Activated CD8-positive, alpha-beta memory T cell treated with anti-CD3 and anti-CD28 coated beads for 4 hours (primary cell): ENCODE results near the gene RAB8A.
A peak's percentile ranks its signal among the peaks of the same experiment; 100 is the strongest.
"Not testable (repeated sequence)": the region's sequence is repeated elsewhere in the genome, so short reads cannot be mapped to it uniquely, and the experiment has no call there.

Source experiments
- DNase-seq, 2 donors: peaks; one replicate each; pipeline ENCODE4 v3.0.0-alpha.2; 2020; ENCODE audit warnings: low read depth in 2 of 2

RAB8A gene

DNA sequence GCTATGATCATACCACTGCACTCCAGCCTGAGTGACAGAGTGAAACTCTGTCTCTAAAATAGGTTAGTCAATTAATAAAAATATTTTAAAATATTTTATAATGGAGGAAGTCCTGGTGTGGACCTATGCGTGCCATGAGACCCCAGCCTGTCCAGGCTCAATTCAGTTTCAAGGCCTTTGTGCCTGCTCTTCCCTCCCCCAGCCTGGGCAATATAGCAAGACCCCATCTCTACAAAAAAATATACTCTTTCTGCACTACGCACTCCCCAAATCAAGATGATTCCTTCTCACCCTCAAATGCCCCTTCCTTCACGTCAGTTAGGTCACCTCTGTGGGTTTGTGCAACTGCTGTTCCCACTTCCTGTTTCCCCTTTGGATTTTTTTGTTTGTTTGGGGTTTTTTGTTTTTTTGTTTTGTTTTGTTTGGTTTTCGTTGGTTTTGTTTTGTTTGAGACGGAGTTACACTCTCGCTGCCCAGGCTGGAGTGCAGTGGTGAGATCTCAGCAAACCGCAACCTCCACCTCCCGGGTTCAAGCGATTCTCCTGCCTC lies 30.4 kb downstream of the RAB8A start:
- no peak for DNase-seq

DNA sequence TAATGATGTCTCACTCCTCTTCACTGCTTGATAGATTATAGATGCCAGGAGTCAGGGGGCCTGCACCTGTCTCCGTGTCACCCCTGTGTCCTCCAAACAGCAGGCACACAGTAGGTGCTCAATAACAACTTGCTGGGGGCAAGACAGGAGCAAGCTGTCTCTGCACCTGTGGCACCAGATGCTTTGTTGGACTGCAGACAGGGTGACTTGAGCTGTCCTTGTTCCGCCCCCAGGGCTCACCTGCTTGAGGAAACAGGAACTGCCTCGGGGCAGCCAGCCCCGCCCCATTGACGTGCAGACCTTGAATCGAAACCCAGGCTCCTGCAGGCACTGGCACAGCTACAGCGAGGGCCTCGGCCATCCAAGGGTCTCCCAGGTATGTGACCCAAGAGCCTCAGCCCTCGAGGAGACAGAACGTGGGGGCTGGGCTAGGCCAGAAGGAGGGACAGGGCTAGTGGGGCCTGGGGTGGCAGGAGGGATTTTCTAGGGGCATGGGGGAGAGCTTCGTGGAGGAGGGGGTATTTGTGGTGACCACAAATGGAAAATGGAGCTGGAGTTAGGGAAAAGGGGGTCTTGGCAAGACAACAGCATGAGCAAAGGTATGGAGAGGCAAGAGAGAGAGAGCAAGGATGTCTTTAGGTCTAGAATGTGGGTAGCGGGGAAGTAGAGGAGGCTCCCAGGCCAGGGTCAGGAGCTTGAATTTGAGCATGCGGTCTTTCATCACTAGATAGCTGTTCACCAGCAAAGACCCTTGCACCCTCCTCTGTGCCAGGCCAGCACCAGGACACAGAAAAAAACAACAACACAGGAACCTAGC lies 31.9 kb downstream of the RAB8A start, which contains the start of gene HSH2D:
HSH2D (plus strand) TSS at position 287 of the 817 bp plus-strand sequence. CDS start 5,066 bp downstream, outside the sequence.
- peak; percentile 44 to 73 for DNase-seq

DNA sequence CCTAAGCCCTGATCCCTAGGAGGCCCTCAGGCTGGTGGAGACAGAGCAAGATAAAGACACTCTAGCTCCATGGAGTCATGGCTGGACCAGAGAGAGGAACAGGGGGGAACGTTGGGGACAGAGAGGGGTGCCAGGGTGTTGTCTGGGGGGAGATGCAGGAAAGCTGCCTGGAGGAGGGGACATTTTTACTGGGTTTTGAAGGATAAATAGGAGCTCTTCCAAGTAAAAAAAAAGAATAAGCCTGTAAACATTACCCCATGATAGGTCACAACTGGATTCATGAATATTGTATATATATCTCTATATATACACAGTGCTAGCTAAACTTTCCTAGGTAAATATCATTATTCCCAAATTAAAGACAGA lies 32.5 kb downstream of the RAB8A start:
- no peak for DNase-seq

DNA sequence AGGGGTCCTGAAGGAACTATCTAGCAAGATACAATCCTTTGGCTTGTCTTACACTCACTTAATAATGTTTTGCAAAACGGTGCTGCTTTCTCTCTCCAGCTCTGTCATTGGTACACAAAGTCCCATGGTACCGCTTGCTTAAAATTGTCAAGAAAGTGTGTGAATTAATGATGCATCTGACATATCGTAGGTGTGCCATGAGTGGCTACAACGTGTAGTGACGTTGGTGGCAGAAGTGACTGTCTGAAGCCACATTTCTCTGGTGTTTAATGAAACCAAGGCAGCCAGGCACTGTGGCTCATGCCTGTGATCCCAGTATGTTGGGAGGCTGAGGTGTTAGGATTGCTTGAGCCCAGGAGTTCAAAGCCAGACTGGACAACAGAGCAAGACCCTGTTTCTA lies 34.4 kb downstream of the RAB8A start:
- no peak for DNase-seq

DNA sequence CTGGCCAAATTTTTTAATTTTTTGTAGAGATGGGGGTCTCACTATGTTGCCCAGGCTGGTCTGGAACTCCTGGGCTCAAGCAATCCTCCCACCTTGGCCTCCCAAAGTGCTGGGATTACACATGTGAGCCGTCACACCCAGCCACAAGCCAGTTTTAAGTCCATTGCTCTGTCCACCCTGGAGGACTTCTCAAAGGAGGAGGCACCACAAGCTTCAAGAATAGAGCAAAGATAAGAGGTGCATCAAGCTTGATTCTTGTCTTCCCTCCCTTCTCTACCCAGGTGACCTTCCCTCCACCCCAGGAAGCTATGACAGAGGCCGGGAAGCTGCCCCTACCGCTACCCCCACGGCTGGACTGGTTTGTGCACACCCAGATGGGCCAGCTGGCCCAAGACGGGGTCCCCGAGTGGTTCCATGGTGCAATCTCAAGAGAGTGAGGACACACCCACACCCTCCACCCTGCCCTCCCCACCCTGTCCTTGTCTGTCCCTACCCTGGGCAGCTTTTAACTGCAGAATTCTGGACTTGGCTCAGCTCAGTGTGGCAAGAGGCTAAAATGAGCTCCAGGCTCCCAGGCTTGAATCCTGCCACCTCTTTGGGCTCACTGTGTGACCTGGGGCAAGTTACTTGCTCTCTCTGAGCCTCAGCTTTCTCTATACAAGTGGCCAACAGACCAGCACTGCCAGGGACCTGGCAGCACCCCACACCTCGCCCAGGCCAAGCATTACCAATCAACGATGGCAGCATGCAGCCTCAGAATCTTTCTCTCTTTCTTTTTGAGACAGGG lies 36.9 kb downstream of the RAB8A start:
- DNase-seq: no peak

DNA sequence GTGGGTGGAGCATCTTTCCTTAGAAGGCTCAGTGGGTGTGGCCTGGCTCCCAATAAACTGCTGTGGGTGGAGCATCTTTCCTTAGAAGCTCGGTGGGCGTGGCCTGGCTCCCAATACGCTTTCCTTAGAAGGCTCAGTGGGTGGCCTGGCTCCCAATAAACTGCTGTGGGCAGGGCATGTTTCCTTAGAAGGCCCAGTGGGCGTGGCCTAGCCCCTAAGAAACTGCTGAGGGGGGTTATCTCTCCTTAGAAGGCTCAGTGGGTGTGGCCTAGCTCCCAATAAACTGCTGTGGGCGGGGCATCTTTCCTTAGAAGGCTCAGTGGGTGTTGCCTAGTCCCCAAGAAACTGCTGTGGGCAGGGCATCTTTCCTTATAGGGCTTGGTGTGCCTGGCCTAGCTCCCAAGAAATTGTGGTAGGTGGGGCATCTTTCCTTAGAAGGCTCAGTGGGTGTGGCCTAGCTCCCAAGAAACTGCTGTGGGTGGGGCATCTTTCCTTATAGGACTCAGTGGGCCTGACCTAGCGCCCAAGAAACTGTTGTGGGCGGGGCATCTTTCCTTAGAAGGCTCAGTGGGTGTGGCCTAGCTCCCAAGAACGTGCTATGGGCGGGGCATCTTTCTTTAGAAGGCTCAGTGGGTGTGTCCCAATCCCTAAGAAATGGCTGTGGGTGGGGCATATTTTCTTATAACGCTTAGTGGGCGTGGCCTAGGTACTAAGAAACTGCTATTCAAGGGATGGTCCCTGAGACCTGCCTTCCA lies 42.1 kb downstream of the RAB8A start:
- no peak for DNase-seq

DNA sequence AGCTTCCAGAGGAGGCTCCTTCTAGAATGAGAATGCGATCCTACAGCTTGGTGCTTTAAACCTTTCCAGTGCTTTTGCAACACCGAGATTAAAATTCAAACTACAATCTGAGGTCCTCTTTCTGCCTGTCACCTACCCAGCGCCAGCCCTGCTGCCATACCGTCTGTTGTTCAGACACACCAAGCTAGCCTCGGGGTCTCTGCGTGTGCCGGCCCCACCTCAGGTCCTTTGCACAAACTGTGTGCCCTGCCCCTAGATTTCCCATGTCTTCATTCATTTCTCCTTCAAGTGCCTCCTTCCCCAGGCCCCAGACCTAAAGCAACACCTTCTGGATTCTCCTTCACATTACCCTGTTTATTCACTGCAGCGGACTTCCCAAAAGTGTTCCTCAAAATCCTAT lies 42.9 kb downstream of the RAB8A start:
- no peak for DNase-seq

DNA sequence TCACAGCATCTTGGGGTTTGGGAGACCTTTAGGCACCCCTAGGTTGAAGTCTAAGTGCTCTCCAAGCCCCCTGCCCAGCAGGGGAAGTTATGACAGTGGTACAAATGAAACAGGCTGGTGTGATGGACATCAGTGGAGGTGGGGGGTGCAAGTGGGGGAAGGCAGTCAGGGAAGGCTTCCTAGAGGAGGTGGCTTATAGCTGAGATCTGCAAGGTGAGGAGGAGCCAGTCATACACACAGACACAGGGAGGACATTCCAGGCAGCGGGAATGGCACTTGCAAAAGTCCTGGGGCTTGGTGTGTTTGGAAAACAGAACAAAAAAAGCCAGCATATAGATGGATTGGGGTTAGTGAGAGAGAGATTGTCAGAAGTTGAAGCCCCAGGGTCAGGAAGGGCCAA lies 43.4 kb downstream of the RAB8A start:
- no peak for DNase-seq

DNA sequence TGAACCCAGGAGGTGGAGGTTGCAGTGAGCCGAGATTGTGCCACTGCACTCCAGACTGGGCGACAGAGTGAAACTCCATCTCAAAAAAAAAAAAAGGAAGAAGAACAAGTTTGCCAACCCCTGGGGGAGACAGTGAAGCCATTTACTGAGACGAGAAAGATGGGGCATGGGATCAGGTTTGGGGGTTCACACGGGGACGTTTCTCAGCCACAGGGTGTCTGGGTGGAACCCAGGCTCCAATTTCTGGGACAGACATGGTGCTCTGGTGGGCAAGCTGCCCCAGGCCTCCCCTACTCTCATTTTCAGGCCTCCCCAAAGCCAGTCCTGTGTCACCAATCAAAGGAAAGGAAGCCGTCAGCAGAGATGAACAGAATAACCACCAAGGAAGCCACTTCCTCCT lies 45.2 kb downstream of the RAB8A start:
- DNase-seq: no peak

DNA sequence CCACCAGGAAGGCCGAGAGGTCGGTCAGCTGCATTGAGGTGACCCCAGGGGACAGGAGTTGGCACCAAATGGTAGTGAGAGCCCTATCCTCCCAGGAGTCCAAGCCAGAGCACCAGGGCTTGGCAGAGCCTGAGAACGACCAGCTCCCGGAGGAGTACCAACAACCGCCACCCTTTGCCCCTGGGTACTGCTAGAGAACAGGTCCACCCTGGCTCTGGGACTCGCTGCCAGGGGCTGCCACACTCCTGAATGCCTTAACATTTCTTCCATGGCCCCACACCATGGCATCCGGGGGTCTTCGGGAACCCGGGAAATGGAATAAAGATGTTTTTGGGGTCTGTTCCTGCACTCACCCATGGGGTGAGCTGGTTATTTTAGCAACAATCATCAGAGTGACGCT lies 45.9 kb downstream of the RAB8A start:
- no peak for DNase-seq

DNA sequence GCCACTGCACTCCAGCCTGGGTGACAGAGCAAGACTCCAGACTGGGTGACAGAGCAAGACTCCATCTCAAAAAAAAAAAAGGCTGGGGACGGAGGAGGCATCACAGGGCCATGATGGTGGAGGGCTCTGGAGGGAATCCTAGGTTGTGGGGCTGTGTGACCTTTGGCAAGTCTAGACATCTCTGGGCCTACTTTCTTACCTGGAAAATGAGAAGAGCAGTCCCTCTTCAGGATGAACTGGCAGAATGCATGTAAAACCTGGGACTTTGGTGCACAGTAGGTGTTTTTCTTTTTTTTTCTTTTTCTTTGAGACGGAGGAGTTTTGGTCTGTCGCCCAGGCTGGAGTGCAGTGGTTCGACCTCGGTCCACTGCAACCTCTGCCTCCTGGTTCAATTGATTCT lies 48.0 kb downstream of the RAB8A start:
- no peak for DNase-seq

DNA sequence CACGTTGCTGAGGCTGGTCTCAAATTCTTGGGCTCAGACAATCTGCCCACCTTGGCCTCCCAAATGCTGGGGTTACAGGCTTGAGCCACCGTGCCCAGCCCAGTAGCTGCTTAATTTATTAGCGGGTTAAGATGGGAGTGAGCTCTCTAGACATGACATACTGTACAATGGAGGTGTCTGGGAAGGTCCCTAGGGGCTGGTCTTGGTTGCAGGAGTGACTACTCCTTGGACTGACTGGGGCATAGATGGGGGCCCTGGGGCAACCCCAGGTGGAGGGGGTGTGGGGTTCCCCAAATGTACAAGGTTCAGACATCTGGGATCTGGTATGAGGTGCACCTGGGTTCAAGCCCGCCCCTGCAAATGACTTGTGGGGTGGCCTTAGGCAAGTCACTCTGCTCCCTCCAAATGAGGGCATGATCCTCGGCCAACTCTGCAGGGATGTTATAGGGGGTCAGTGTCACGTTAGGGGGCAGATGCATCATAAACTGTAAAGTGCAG lies 48.8 kb downstream of the RAB8A start:
- DNase-seq: no peak

DNA sequence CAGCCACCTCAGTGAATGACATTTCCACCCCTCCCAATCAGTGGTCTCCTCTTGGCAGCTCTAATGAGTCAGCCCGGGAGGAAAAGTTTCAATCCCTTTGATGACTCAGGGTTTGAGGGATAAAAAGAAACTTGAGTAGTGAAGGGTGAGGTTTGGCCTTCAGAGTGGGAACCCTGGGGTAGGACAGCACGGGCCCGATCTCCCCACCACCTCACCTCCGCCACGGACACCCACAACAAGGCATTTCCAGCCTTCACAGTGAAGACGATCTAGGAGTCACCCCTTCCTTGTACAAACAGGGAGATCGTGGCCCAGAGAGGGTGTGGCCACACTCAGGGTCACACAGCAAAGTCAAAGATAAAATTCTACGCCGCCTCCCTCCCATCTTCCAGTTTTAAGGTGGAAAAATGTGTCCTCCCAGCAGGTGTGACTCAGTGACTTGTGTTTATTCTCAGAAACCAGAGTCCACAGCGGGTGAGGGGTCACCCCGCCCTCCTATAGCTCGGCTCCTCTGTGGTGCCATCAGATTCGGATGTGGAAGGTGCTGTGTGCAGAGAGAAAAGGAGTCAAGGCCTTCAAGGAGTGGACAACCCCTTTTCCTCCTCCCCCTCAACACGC lies 49.4 kb downstream of the RAB8A start:
- no peak for DNase-seq

DNA sequence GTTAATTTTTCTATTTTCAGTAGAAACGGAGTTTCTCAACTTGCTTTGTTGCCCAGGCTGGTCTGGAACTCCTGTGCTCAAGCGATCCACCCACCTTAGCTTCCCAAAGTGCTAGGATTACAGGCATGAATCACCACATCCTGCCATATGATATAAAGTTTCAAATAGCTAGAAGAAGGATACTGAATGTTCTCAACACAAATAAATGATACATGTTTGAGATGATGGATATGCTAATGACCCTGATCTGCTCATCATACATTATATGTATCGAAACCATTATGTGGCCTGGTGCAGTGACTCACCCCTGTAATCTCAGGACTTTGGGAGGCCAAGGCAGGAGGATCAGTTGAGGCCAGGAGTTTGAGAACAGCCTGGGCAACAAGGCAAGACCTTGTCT lies 50.2 kb downstream of the RAB8A start:
- no peak for DNase-seq

DNA sequence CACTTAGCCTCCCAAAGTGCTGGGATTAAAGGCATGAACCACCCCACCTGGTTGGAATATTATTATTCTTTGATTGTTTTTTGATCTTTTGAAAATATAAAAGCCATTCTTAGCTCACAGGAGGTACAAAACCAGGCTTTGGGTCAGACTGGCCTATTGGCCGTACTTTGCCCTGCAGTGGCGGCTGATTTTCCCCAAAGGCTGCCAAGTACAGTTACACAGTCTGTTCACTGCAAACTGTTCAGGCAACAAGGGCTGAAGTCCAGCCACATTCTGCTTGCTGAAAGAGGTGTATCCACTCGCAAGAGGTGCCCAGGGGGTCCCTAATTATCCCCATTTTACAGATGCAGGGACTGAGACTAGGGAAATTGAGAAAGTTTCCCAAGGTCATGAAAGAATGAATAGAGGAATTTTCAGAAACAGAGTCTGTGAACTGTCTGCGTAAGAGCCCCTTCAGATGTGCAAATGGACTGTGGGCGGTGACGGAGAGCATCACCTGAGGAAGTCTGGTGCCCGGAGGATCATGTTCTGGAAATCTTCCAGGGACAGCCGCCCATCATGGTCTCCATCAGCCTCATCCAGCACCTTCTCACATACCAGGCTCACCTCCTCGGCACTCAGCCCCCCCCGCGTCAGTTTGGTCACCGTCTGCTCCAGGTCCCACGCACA lies 52.7 kb downstream of the RAB8A start:
- no peak for DNase-seq

DNA sequence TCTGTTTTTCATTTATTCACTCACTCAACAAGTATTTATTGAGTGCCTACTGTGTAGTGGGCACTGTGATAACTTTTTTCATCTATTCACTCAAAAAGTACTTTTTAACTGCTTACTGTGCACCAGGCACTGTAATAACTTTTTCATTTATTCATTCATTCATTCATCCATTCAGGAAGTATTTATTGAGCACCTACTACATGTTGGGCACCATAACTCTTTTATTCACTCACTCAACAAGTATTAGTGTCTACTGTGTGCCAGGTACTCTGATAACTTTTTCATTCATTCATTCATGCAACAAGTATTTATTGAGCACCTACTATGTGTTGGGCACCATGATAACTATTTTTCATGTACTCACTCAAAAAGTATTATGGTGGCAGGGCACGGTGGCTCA lies 54.7 kb downstream of the RAB8A start:
- DNase-seq: no peak

DNA sequence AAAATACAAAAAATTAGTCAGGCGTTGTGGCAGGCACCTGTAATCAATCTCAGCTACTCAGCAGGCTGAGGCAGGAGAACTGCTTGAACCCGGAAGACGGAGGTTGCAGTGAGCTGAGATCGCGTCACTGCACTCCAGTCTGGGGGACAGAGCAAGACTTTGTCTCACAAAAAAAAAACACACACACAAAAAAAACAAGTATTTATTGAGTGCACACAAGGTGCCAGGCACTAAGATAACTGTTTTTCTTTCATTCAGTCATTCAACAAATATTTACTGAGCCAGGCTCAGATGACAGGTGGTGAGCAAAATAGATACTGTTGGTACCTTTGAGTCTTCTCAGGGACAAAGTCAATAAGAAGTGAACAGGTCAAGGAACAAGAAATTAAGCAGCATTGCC lies 55.4 kb downstream of the RAB8A start:
- DNase-seq: no peak

DNA sequence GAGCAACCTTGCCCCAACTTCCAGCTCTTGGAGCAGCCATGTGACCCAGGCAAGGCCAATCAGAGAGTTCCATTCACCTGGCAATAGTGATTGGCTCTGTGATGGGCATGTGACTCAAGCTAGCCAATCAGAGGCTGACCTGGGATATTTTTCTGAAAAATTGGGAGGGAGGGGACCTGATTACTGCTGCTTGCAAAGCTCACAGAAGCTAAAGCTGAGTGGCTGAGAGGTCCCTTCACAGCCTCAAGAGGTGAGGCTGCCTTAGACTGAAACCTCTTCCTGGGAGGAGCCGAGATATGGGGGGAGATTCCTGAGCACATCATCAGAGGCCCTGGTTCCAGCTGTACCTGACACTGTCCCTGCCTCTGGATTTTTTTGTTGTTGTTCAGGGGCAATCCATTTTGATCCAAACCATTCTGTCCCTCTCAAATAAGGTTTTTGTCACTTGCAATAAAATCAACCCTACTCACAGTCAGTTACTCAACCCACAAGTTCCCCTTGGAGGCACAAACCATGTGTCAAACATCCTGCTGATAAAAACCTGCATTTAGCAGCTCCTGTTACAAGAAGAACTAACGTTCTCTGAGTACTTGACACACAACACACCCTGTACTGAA lies 56.9 kb downstream of the RAB8A start:
- DNase-seq: no peak

DNA sequence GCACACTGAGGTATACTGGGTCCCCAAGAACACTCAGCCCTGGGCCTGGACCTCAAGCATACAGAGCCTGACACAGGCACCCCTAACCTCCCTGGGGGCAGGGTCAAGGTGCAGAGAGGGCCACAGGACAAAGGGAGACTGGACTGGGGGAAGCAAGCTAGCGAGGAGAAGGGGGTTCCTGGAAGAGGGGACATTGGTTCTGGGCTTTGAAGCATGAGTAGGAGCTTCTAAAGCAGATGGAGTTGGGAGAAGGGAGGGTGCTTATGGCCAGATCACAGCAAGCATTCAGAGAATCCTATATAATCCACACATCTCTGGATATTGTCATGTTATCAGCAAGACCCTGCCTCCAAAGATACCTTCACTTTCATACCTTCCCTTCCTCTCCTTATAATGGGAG lies 58.4 kb downstream of the RAB8A start:
- no peak for DNase-seq

DNA sequence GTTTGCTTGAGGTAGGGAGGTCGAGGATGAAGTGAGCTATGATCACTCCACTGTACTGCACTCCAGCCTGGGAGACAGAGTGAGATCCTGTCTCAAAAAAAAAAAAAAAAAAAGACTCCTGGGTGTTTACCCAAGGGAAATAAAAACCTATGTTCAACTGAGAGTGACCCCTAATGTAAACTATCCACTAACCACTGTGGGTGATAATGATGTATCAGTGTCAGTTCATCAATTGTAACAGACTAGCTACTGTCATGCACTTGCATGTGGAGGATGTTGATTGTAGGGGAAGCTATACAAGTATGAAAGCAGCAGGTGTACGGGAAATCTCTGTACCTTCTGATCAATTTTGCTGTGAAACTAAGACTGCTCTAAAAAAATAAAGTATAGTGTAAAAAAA lies 64.3 kb downstream of the RAB8A start:
- DNase-seq: no peak

DNA sequence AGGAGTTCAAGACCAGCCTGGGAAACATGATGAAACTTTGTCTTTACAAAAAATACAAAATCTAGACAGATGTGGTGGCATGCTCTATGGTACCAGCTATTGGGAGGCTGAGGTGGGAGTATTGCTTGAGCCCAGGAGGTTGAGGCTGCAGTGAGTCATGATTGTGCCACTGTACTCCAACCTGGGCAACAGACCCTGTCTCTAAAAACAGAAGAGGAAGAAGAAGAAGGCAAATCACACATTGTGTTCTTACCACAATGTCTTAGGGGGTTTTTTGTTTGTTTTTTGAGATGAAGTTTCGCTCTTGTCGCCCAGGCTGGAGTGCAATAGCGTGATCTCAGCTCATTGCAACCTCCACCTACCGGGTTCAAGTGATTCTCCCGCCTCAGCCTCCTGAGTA lies 67.2 kb downstream of the RAB8A start:
- not testable (repeated sequence) for DNase-seq
